Measurements from ENCODE around the gene CFAP20DC.

- no peak for TF ChIP-seq CTCF (IDR thresholded peaks at IDR 0.05 in 4 of 5, conservative IDR thresholded peaks at IDR 0.05 in 1 of 5)
- no peak for TF ChIP-seq POLR2A (IDR thresholded peaks at IDR 0.05)
Observed at GRCh38 chr3:58711871-58712270, 338.0 kb downstream of the CFAP20DC start.

Measured in gastrocnemius medialis (tissue), 4 donors.